Ectodermal cell (in vitro differentiated cells): ENCODE measurements around the gene SSC5D.
A peak's percentile ranks its signal among the peaks of the same experiment; 100 is the strongest.
"Not testable (repeated sequence)": the region's sequence is repeated elsewhere in the genome, so short reads cannot be mapped to it uniquely, and the experiment has no call there.

Experiments used
- H3K27ac ChIP-seq: 2 replicates; pipeline ENCODE4 v1.7.0; 2013; ENCODE audit warnings: mild to moderate bottlenecking, low read depth, low read length; ENCODE audit not compliant: insufficient read depth, poor library complexity, severe bottlenecking
- H3K27me3 ChIP-seq: 2 replicates; pipeline ENCODE4 v1.7.0; 2013; ENCODE audit warnings: mild to moderate bottlenecking, low read length; ENCODE audit not compliant: insufficient read depth, control insufficient read depth, poor library complexity, severe bottlenecking
- H3K36me3 ChIP-seq: one replicate; pipeline ENCODE4 v1.7.0; 2013; ENCODE audit warnings: low read length; ENCODE audit not compliant: control insufficient read depth, insufficient read depth
- H3K4me1 ChIP-seq: one replicate; pipeline ENCODE4 v1.7.0; 2013; ENCODE audit warnings: low read length; ENCODE audit not compliant: control insufficient read depth, insufficient read depth
- H3K4me3 ChIP-seq: 2 replicates; pipeline ENCODE4 v1.7.0; 2013; ENCODE audit warnings: low read depth, low read length, control low read depth; ENCODE audit not compliant: insufficient read depth
- H3K9me3 ChIP-seq: 2 replicates; pipeline ENCODE4 v1.7.0; 2013; ENCODE audit warnings: mild to moderate bottlenecking, low read length, moderate library complexity; ENCODE audit not compliant: control insufficient read depth
- WGBS, 2 experiments: methylation state at CpG; one replicate each; pipeline ENCODE4 v1.1.7; 2013; ENCODE audit warnings: missing lambda C conversion rate in 2 of 2; 5-methylcytosine and 5-hydroxymethylcytosine counted together

Gene SSC5D

GRCh38 chr19:55529636-55530234 is 41.5 kb downstream of the SSC5D start:
- H3K36me3 ChIP-seq: no peaks in the 10 kb centered on the region
- WGBS, 2 experiments: 93% methylated on average over 56 of the region's 56 CpGs
- H3K4me1 ChIP-seq: peaks cover 17% of the 10 kb centered on the region
- H3K27ac ChIP-seq: no peak overlapping the region
- H3K27me3 ChIP-seq: no peaks in the 10 kb centered on the region
- H3K4me3 ChIP-seq: no peak overlapping the region
- no peaks in the 10 kb centered on the region for H3K9me3 ChIP-seq

- Histone ChIP-seq H3K4me1 (peaks cover 18% of the 10 kb centered on the region), H3K4me3 (no peak overlapping the region), H3K27ac (no peak overlapping the region), H3K36me3 (no peaks in the 10 kb centered on the region), H3K27me3 (no peaks in the 10 kb centered on the region), H3K9me3 (no peaks in the 10 kb centered on the region)
- 95 to 96% methylated on average over 26 of the region's 26 CpGs for WGBS, 2 experiments
Measured at GRCh38 chr19:55530996-55531395, 42.8 kb downstream of the SSC5D start.

GRCh38 chr19:55534280-55534679 is 46.0 kb downstream of the SSC5D start:
- H3K4me1 ChIP-seq, H3K9me3 ChIP-seq, H3K36me3 ChIP-seq, H3K27me3 ChIP-seq, H3K27ac ChIP-seq, H3K4me3 ChIP-seq: not testable (repeated sequence)
- WGBS, 2 experiments: 93 to 96% methylated on average over 7 of the region's 7 CpGs

- H3K9me3 ChIP-seq: no peaks in the 10 kb centered on the region
- 90 to 91% methylated on average over 12 of the region's 12 CpGs for WGBS, 2 experiments
Measured at GRCh38 chr19:55535173-55535964, 47.1 kb downstream of the SSC5D start.

GRCh38 chr19:55535965-55536350 is 47.7 kb downstream of the SSC5D start:
- no peak overlapping the region for H3K4me3 ChIP-seq
- no peaks in the 10 kb centered on the region for H3K9me3 ChIP-seq
- peaks cover 7% of the 10 kb centered on the region for H3K4me1 ChIP-seq
- H3K36me3 ChIP-seq: no peaks in the 10 kb centered on the region
- WGBS, 2 experiments: 93 to 94% methylated on average over 22 of the region's 22 CpGs
- no peaks in the 10 kb centered on the region for H3K27me3 ChIP-seq
- no peak overlapping the region for H3K27ac ChIP-seq

More at GRCh38 chr19:55535173-55535964, 47.1 kb downstream of the SSC5D start:
- Histone ChIP-seq H3K27ac (no peak overlapping the region), H3K27me3 (no peaks in the 10 kb centered on the region), H3K36me3 (no peaks in the 10 kb centered on the region), H3K4me3 (no peak overlapping the region), H3K4me1 (peaks cover 7% of the 10 kb centered on the region)

- H3K27ac ChIP-seq: no peak overlapping the region
- no peaks in the 10 kb centered on the region for H3K9me3 ChIP-seq
- 94% methylated on average over 11 of the region's 11 CpGs for WGBS, 2 experiments
- peaks cover 7% of the 10 kb centered on the region for H3K4me1 ChIP-seq
- no peaks in the 10 kb centered on the region for H3K27me3 ChIP-seq
- no peak overlapping the region for H3K4me3 ChIP-seq
- no peaks in the 10 kb centered on the region for H3K36me3 ChIP-seq
Measured at GRCh38 chr19:55536366-55536765, 48.1 kb downstream of the SSC5D start.

GRCh38 chr19:55536951-55537740 is 48.9 kb downstream of the SSC5D start, which contains the start of gene SBK2:
Gene SBK2 (minus strand): TSS chr19:55537133. CDS start chr19:55536294, 839 bp downstream.
- 27 to 28% methylated on average over 14 of the region's 14 CpGs for WGBS, 2 experiments
- Histone ChIP-seq H3K4me3 (peak within 1 kb of the TSS; percentile 24), H3K27ac (no peak within 1 kb of the TSS), H3K27me3 (no peaks in the 10 kb centered on the region), H3K9me3 (no peaks in the 10 kb centered on the region), H3K36me3 (no peaks in the 10 kb centered on the region), H3K4me1 (peaks cover 7% of the 10 kb centered on the region)

GRCh38 chr19:55537741-55538111 is 49.5 kb downstream of the SSC5D start:
- H3K4me3 ChIP-seq: no peak overlapping the region
- no peak overlapping the region for H3K27ac ChIP-seq
- 43 to 47% methylated on average over 5 of the region's 5 CpGs for WGBS, 2 experiments
- no peaks in the 10 kb centered on the region for H3K27me3 ChIP-seq
- H3K9me3 ChIP-seq: no peaks in the 10 kb centered on the region
- peaks cover 7% of the 10 kb centered on the region for H3K4me1 ChIP-seq
- H3K36me3 ChIP-seq: no peaks in the 10 kb centered on the region

GRCh38 chr19:55538132-55538531 is 49.9 kb downstream of the SSC5D start:
- H3K9me3 ChIP-seq: no peaks in the 10 kb centered on the region
- H3K27ac ChIP-seq: no peak overlapping the region
- H3K27me3 ChIP-seq: no peaks in the 10 kb centered on the region
- WGBS, 2 experiments: 78 to 80% methylated on average over 5 of the region's 5 CpGs
- no peak overlapping the region for H3K4me3 ChIP-seq
- no peaks in the 10 kb centered on the region for H3K36me3 ChIP-seq
- H3K4me1 ChIP-seq: peaks cover 7% of the 10 kb centered on the region
